HG03432 (cell line): ENCODE data around the gene DBX1.

Experiments used
- ATAC-seq: cut with Tn5 transposase; IDR thresholded peaks from one replicate; pipeline ENCODE4 v1.9.1; 2021; ENCODE audit warnings: mild to moderate bottlenecking, moderate library complexity; ENCODE audit not compliant: unreplicated experiment

The DBX1 gene

GRCh38 chr11:20126724-20127123 lies 33.6 kb downstream of the DBX1 start:
- ATAC-seq = no peak

- no peak for ATAC-seq
Observed at GRCh38 chr11:20125927-20126326, 34.3 kb downstream of the DBX1 start.

GRCh38 chr11:20122131-20122530 lies 38.1 kb downstream of the DBX1 start:
- no peak for ATAC-seq

- no peak for ATAC-seq
Observed at GRCh38 chr11:20120134-20120925, 39.9 kb downstream of the DBX1 start.

- ATAC-seq = no peak
Observed at GRCh38 chr11:20119315-20119714, 41.0 kb downstream of the DBX1 start.

- ATAC-seq = no peak
Observed at GRCh38 chr11:20118209-20118608, 42.1 kb downstream of the DBX1 start.

- ATAC-seq = no peak
Observed at GRCh38 chr11:20117291-20117690, 43.0 kb downstream of the DBX1 start.

- no peak for ATAC-seq
Observed at GRCh38 chr11:20116825-20117224, 43.5 kb downstream of the DBX1 start.

- ATAC-seq = no peak
Observed at GRCh38 chr11:20114588-20114987, 45.7 kb downstream of the DBX1 start.

- ATAC-seq = no peak
Observed at GRCh38 chr11:20113149-20113438, 47.2 kb downstream of the DBX1 start.

- ATAC-seq = peak; percentile 53
Observed at GRCh38 chr11:20112291-20113148, 47.8 kb downstream of the DBX1 start.

- ATAC-seq = no peak
Observed at GRCh38 chr11:20111871-20112270, 48.4 kb downstream of the DBX1 start.

- ATAC-seq = peak; percentile 82
Observed at GRCh38 chr11:20110908-20111669, 49.2 kb downstream of the DBX1 start.

GRCh38 chr11:20109731-20110445 lies 50.4 kb downstream of the DBX1 start:
- ATAC-seq = no peak
